OCI-LY7 (cell line): ENCODE data around the gene NDUFA1. TPM values are rescaled to one million over a fixed set of nuclear protein-coding genes. Genes with fewer than 3 reads are reported as not detected.

Source experiments
- BruUV-seq: library from RNA; stranded (reverse); fragments of 400-500 nt; replicated peaks from 2 replicates; lab custom pipeline; 2021; lab: Mats Ljungman, UMichigan
- CTCF ChIA-PET: fragments of 300-600 bp; sonication (Branson Sonifier 250); formaldehyde crosslinking; loops from one replicate; lab custom pipeline; 2022; ENCODE audit warnings: antibody characterized with exemption; ENCODE audit not compliant: unreplicated experiment; lab: Charles Lee
- POLR2A ChIA-PET: fragments of 300-600 bp; sonication (Branson Sonifier 250); formaldehyde crosslinking; loops from one replicate; lab custom pipeline; 2022; ENCODE audit warnings: antibody characterized with exemption; lab: Charles Lee
- DNase-seq: peaks from one replicate; pipeline ENCODE4 v3.0.0-alpha.2; 2015; ENCODE audit warnings: low spot score
- H2AFZ ChIP-seq: fragments of 200-600 bp; sonication (generic), shearing (Covaris generic); 2 replicates; pipeline ENCODE4 v1.6.1; 2014; ENCODE audit warnings: mild to moderate bottlenecking, antibody characterized with exemption, low read length, moderate library complexity
- H3K27ac ChIP-seq: fragments of 200-600 bp; sonication (generic); 2 replicates; pipeline ENCODE4 v1.5.1; 2014; ENCODE audit warnings: mixed run types, low read depth, mild to moderate bottlenecking, moderate library complexity, low read length, inconsistent platforms; ENCODE audit not compliant: poor library complexity, severe bottlenecking
- H3K36me3 ChIP-seq: fragments of 200-600 bp; sonication (generic); 2 replicates; pipeline ENCODE4 v1.6.1; 2014; ENCODE audit warnings: mild to moderate bottlenecking, antibody characterized with exemption, low read length, moderate library complexity, mixed read lengths; ENCODE audit not compliant: insufficient read depth
- H3K4me1 ChIP-seq: fragments of 200-600 bp; sonication (generic); 2 replicates; pipeline ENCODE4 v1.5.1; 2014; ENCODE audit warnings: mild to moderate bottlenecking, low read length; ENCODE audit not compliant: insufficient read depth, poor library complexity, severe bottlenecking
- H3K4me2 ChIP-seq: fragments of 200-600 bp; sonication (generic); 2 replicates; pipeline ENCODE4 v1.6.1; 2014; ENCODE audit warnings: mild to moderate bottlenecking, low read length
- H3K4me3 ChIP-seq: fragments of 200-600 bp; sonication (generic); 2 replicates; pipeline ENCODE4 v1.5.1; 2014; ENCODE audit warnings: mild to moderate bottlenecking, low read depth, low read length; ENCODE audit not compliant: poor library complexity, severe bottlenecking
- H3K79me2 ChIP-seq: fragments of 200-600 bp; sonication (generic); 2 replicates; pipeline ENCODE4 v1.6.1; 2016; ENCODE audit warnings: low read depth, mild to moderate bottlenecking, low read length, moderate library complexity, mixed read lengths; ENCODE audit not compliant: insufficient read depth
- H3K9me2 ChIP-seq: fragments of 200-600 bp; sonication (generic); 2 replicates; pipeline ENCODE4 v1.6.1; 2016; ENCODE audit warnings: mild to moderate bottlenecking, low read length, mixed read lengths; ENCODE audit not compliant: insufficient read depth
- H3K9me3 ChIP-seq: fragments of 200-600 bp; sonication (generic); 2 replicates; pipeline ENCODE4 v1.6.1; 2014; ENCODE audit warnings: mild to moderate bottlenecking, mixed run types, low read length, mixed read lengths
- H4K20me1 ChIP-seq: fragments of 200-600 bp; sonication (generic); 2 replicates; pipeline ENCODE4 v1.6.1; 2014; ENCODE audit warnings: mild to moderate bottlenecking, antibody characterized with exemption, low read length, moderate library complexity, mixed read lengths; ENCODE audit not compliant: insufficient read depth
- CTCF ChIP-seq: fragments of 200-600 bp; sonication (generic); conservative IDR thresholded peaks from 2 replicates; pipeline ENCODE4 v1.5.1; 2014; ENCODE audit warnings: mild to moderate bottlenecking, antibody characterized with exemption, low read length, moderate library complexity, mixed read lengths
- EZH2phosphoT487 ChIP-seq: fragments of 200-600 bp; sonication (generic); IDR thresholded peaks from 2 replicates; pipeline ENCODE4 v1.6.1; 2018; ENCODE audit warnings: low read depth, borderline replicate concordance, mild to moderate bottlenecking, mixed run types, antibody characterized with exemption, low read length, moderate library complexity, mixed read lengths
- intact Hi-C: fragments of 100-400 bp; cut with micrococcal nuclease; formaldehyde crosslinking; loops from one replicate; pipeline ENCODE4 v1.10.0; 2022; ENCODE audit not compliant: unreplicated experiment
- total RNA-seq, 2 experiments: library from RNA; depleted of rRNA in 1 of 2; stranded (reverse); fragments of >200 nt in 1 of 2; shearing (Covaris generic) in 1 of 2; gene quantifications; 2 replicates each; pipeline ENCODE4 v1.2.3, GENCODE V29; 2014 to 2022

The NDUFA1 gene
- total RNA-seq, 2 experiments from 2014 or later = 61.3 to 86.3 TPM

- TF ChIP-seq CTCF (no peak), EZH2phosphoT487 (no peak)
- Histone ChIP-seq H3K9me2 (no peaks in the 10 kb centered on the region), H3K4me2 (no peak within 1 kb of the TSS), H3K4me3 (no peak within 1 kb of the TSS), H3K27ac (no peak within 1 kb of the TSS), H3K79me2 (no peaks in the 10 kb centered on the region), H3K9me3 (no peaks in the 10 kb centered on the region), H4K20me1 (no peaks in the 10 kb centered on the region), H3K36me3 (no peaks in the 10 kb centered on the region), H2AFZ (no peak within 1 kb of the TSS), H3K4me1 (no peaks in the 10 kb centered on the region)
- no TSS peak for BruUV-seq
- CTCF ChIA-PET = no interaction called here
- no peak for DNase-seq
- POLR2A ChIA-PET = interaction anchor here (0.7 kb wide), 1 partner anchor 120 kb away, joined by 4 read pairs; no protein-coding TSS in a partner anchor
- intact Hi-C loops = no loop called here
These were observed 24.3 kb downstream of the NDUFA1 start, which contains the start of gene AKAP14 for GRCh38 chrX:119895843-119896326. Gene AKAP14, plus strand, starts transcription at chrX:119895893. Its CDS starts 7,331 bp downstream, at chrX:119903224.

- POLR2A ChIA-PET = interaction anchor here (0.7 kb wide), 1 partner anchor 475 kb away, joined by 4 read pairs; no protein-coding TSS in a partner anchor
- Histone ChIP-seq H2AFZ (no peak overlapping the region), H3K4me1 (no peaks in the 10 kb centered on the region), H3K4me2 (no peak overlapping the region), H4K20me1 (no peaks in the 10 kb centered on the region), H3K27ac (no peak overlapping the region), H3K9me2 (no peaks in the 10 kb centered on the region), H3K4me3 (no peak overlapping the region), H3K9me3 (no peaks in the 10 kb centered on the region), H3K79me2 (no peaks in the 10 kb centered on the region), H3K36me3 (no peaks in the 10 kb centered on the region)
- CTCF ChIA-PET = no interaction called here
- no TSS peak for BruUV-seq
- DNase-seq = no peak
- intact Hi-C loops = no loop called here
- no peak for TF ChIP-seq CTCF
- no peak for TF ChIP-seq EZH2phosphoT487
These were observed 27.5 kb downstream of the NDUFA1 start for GRCh38 chrX:119899125-119899524.

- no peaks in the 10 kb centered on the region for H3K79me2 ChIP-seq
- no peaks in the 10 kb centered on the region for H4K20me1 ChIP-seq
- no peak overlapping the region for H2AFZ ChIP-seq
- ChIA-PET POLR2A (no interaction called here), CTCF (no interaction called here)
- intact Hi-C loops = no loop called here
- no peaks in the 10 kb centered on the region for H3K9me2 ChIP-seq
- TF ChIP-seq CTCF (no peak), EZH2phosphoT487 (no peak)
- BruUV-seq = no TSS peak
- no peaks in the 10 kb centered on the region for H3K4me1 ChIP-seq
- H3K4me2 ChIP-seq = no peak overlapping the region
- DNase-seq = no peak
- H3K4me3 ChIP-seq = no peak overlapping the region
- H3K27ac ChIP-seq = no peak overlapping the region
- no peaks in the 10 kb centered on the region for H3K36me3 ChIP-seq
- no peaks in the 10 kb centered on the region for H3K9me3 ChIP-seq
These were observed 29.3 kb downstream of the NDUFA1 start for GRCh38 chrX:119900976-119901375.
